Keratinocyte (primary cell): Measurements from ENCODE around the gene NME7. TPM values are rescaled to one million over a fixed set of nuclear protein-coding genes. Genes with fewer than 3 reads are reported as not detected.

Experiments
- DNase-seq: peaks from one replicate; pipeline ENCODE4 v3.0.0-alpha.2; 2011; ENCODE audit warnings: low read depth, missing footprints, low spot score
- FAIRE-seq: peaks from 2 replicates; lab custom pipeline; 2011; peaks lifted over from hg19 to GRCh38; lab: Jason Lieb, UNC
- H2AFZ ChIP-seq: 2 replicates; pipeline ENCODE4 v1.6.0; 2012; ENCODE audit warnings: low read length, control low read depth, inconsistent platforms; ENCODE audit not compliant: control insufficient read depth
- H3K27ac ChIP-seq: 2 replicates; pipeline ENCODE4 v1.5.1; 2011; ENCODE audit warnings: low read length; ENCODE audit not compliant: control insufficient read depth, insufficient read depth
- H3K27me3 ChIP-seq: 3 replicates; pipeline ENCODE4 v1.6.0; 2011; ENCODE audit warnings: low read length; ENCODE audit not compliant: control insufficient read depth, insufficient read depth; ENCODE audit errors: extremely low read depth
- H3K36me3 ChIP-seq, 2 experiments: 2 replicates in 1 of 2; 3 replicates in 1 of 2; pipeline ENCODE4 v1.5.1; 2011; ENCODE audit warnings: low read length in 2 of 2, mild to moderate bottlenecking in 1 of 2; ENCODE audit not compliant: control insufficient read depth in 2 of 2, insufficient read depth in 2 of 2; ENCODE audit errors: extremely low read depth in 1 of 2
- H3K4me1 ChIP-seq: 3 replicates; pipeline ENCODE4 v1.5.1; 2011; ENCODE audit warnings: low read length; ENCODE audit not compliant: control insufficient read depth, insufficient read depth; ENCODE audit errors: extremely low read depth
- H3K4me2 ChIP-seq: 3 replicates; pipeline ENCODE4 v1.6.0; 2011; ENCODE audit warnings: low read depth, low read length; ENCODE audit not compliant: control insufficient read depth, insufficient read depth; ENCODE audit errors: extremely low read depth
- H3K4me3 ChIP-seq, 3 experiments: fragments of 200-600 bp in 1 of 3; sonication (generic) in 1 of 3; 2 replicates in 2 of 3; 3 replicates in 1 of 3; pipeline ENCODE4 v1.5.1; 2011 to 2016; ENCODE audit warnings: low read length in 3 of 3, mild to moderate bottlenecking in 3 of 3, control low read depth in 2 of 3, inconsistent platforms in 1 of 3, low read depth in 1 of 3, mixed read lengths in 1 of 3, mixed run types in 1 of 3, moderate library complexity in 1 of 3; ENCODE audit not compliant: control insufficient read depth in 2 of 3, insufficient read depth in 2 of 3; ENCODE audit errors: extremely low read depth in 1 of 3
- H3K79me2 ChIP-seq: 2 replicates; pipeline ENCODE4 v1.6.0; 2012; ENCODE audit warnings: low read length; ENCODE audit not compliant: control insufficient read depth, insufficient read depth
- H3K9ac ChIP-seq: 3 replicates; pipeline ENCODE4 v1.6.0; 2011; ENCODE audit warnings: low read length; ENCODE audit not compliant: control insufficient read depth, insufficient read depth; ENCODE audit errors: extremely low read depth
- H3K9me1 ChIP-seq: 3 replicates; pipeline ENCODE4 v1.6.0; 2011; ENCODE audit warnings: low read length; ENCODE audit not compliant: control insufficient read depth, insufficient read depth; ENCODE audit errors: extremely low read depth
- H3K9me3 ChIP-seq: 2 replicates; pipeline ENCODE4 v1.5.1; 2012; ENCODE audit warnings: low read depth, low read length; ENCODE audit not compliant: control insufficient read depth
- H4K20me1 ChIP-seq: 3 replicates; pipeline ENCODE4 v1.6.0; 2011; ENCODE audit warnings: low read length; ENCODE audit not compliant: control insufficient read depth, insufficient read depth; ENCODE audit errors: extremely low read depth
- CTCF ChIP-seq, 3 experiments: IDR thresholded peaks in 1 of 3; conservative IDR thresholded peaks in 1 of 3; optimal IDR thresholded peaks in 1 of 3; 2 replicates in 2 of 3; 3 replicates in 1 of 3; pipeline versions ENCODE3 to v1.5.1; 2011; ENCODE audit warnings: low read length in 3 of 3, mild to moderate bottlenecking in 3 of 3, moderate library complexity in 2 of 3, control low read depth in 1 of 3, inconsistent platforms in 1 of 3; ENCODE audit not compliant: insufficient read depth in 2 of 3; ENCODE audit errors: extremely low read depth in 1 of 3
- EZH2 ChIP-seq: IDR thresholded peaks from one replicate; pipeline ENCODE4 v1.6.1; 2012; ENCODE audit warnings: inconsistent platforms, mild to moderate bottlenecking, low read length, moderate library complexity
- dilution Hi-C: fragments of 300-500 bp; cut with MboI; formaldehyde crosslinking; loops from one replicate; pipeline ENCODE4 v1.7.0; 2020; ENCODE audit warnings: low sequenced_read_pairs; ENCODE audit not compliant: extremely low pct_ligation_motif_present
- polyA plus RNA-seq, 5 experiments: library from polyadenylated mRNA; depleted of rRNA in 3 of 5; stranded (reverse) in 3 of 5; stranded (forward) in 1 of 5; unstranded in 1 of 5; fragments of >200 nt; gene quantifications; 1 replicate in 1 of 5; 2 replicates in 3 of 5; 3 replicates in 1 of 5; pipeline versions ENCODE4 v1.2.1 to v1.2.3, GENCODE V29; 2011 to 2012; ENCODE audit warnings: missing spikeins in 2 of 5, low read depth in 1 of 5, low replicate concordance in 1 of 5

The NME7 gene
- polyA plus RNA-seq, 1 donor (not counting 4 experiments of a cell fraction or from before 2014, with no cell fraction given): 52.9 TPM

DNA sequence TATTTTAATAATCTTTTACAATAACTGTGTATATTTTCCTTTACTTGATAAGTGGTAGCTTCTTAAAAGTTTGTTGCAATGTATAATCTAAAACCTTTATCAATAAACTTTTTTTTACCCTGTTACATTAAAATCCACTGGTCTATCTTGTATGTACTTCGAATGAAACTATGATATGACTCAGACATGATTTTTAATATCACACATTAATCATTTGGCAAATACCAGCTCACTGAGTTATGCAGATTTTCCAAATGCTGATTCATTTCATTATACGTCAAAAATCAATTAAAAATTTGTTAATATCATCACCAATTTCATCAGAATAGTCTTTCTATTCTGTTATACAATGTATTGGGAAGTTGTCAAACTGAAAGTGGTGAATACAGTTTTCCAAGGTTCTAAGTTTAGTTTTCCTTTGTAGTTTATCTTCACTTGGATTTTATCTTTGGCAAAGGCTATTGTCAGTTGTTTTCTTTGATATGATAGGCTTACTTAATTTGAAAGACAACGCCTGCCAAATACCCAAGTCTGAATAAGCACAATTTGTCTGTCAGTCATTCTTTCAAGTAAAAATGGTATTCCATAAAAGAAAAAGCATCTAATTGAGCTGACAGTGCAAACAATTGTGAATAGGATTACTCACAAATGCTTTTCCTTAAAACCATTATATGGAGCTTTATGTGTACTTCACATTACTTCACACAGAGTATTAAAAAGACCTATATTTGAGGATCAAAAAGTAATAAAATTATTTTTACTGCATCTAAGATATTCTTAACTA is 127.0 kb downstream of the NME7 start:
- peak overlapping the region; percentile 60 for H3K27ac ChIP-seq
- H3K4me3 ChIP-seq: peak overlapping the region in 1 of 3 experiments; percentile 19
- FAIRE-seq (peak; percentile 89), DNase-seq (peak; percentile 19)
- no peaks in the 10 kb centered on the region for H3K27me3 ChIP-seq
- dilution Hi-C loops: no loop called here
- no peaks in the 10 kb centered on the region for H3K9me1 ChIP-seq
- TF ChIP-seq CTCF (optimal IDR thresholded peaks at IDR 0.05 in 1 of 3, IDR thresholded peaks at IDR 0.05 in 1 of 3, conservative IDR thresholded peaks at IDR 0.05 in 1 of 3; ENCODE audit: extremely low read depth in 1 of 3, insufficient read depth in 2 of 3, low read length in 3 of 3) (no peak), EZH2 (no peak)
- no peak overlapping the region for H2AFZ ChIP-seq
- no peak overlapping the region for H3K9ac ChIP-seq
- H3K4me2 ChIP-seq: peak overlapping the region; percentile 69
- no peaks in the 10 kb centered on the region for H3K9me3 ChIP-seq
- H4K20me1 ChIP-seq: no peaks in the 10 kb centered on the region
- H3K79me2 ChIP-seq: no peaks in the 10 kb centered on the region
- no peaks in the 10 kb centered on the region for H3K36me3 ChIP-seq
- H3K4me1 ChIP-seq: peaks cover 12% of the 10 kb centered on the region

DNA sequence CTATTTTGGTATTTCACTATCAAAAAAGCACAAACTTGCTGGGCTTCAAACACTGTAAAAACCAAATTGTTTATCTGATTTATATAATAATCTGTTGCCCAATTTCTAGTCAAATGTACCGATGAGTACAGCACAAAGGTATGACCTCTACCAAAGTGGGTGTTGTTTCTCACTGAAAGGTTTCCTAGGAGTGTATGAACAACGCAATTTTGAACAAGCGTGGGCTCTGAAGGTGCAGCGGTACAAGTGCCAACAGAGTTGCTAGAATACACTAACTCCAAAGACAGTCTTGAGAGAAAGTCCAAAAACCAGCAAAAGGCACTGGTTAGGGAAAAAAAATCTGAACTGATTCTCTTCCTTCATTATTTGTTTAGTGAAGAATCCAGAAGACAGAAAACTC is 130.7 kb downstream of the NME7 start:
- DNase-seq (no peak), FAIRE-seq (no peak)
- TF ChIP-seq EZH2: no peak
- TF ChIP-seq CTCF (optimal IDR thresholded peaks at IDR 0.05 in 1 of 3, IDR thresholded peaks at IDR 0.05 in 1 of 3, conservative IDR thresholded peaks at IDR 0.05 in 1 of 3; ENCODE audit: extremely low read depth in 1 of 3, insufficient read depth in 2 of 3, low read length in 3 of 3): no peak
- Histone ChIP-seq H3K27me3 (no peaks in the 10 kb centered on the region), H3K9ac (no peak overlapping the region), H3K4me2 (no peak overlapping the region), H3K4me3 (no peak overlapping the region), H3K27ac (no peak overlapping the region), H4K20me1 (no peaks in the 10 kb centered on the region), H3K79me2 (no peaks in the 10 kb centered on the region), H3K36me3 (no peaks in the 10 kb centered on the region), H3K9me1 (no peaks in the 10 kb centered on the region), H2AFZ (no peak overlapping the region), H3K9me3 (no peaks in the 10 kb centered on the region), H3K4me1 (peaks cover 12% of the 10 kb centered on the region)
- dilution Hi-C loops: no loop called here
